GM13977 (cell line): Measurements from ENCODE around the gene RHOB.

Experiments used
- DNase-seq: peaks from one replicate; pipeline ENCODE4 v3.0.0; 2012; ENCODE audit warnings: low spot score
- in situ Hi-C: fragments of 300-500 bp; cut with MboI; formaldehyde crosslinking; loops from one replicate; pipeline ENCODE4 v1.12.0; 2022; ENCODE audit warnings: low sequenced_read_pairs, low pct_unique_long_range_greater_than_20kb, mixed read lengths, inconsistent platforms; ENCODE audit not compliant: unreplicated experiment
- TF ChIP-seq, protein P1 (sequence below): IDR thresholded peaks from 2 replicates; pipeline ENCODE4 v1.5.1; 2012; ENCODE audit warnings: mild to moderate bottlenecking, control low read depth; ENCODE audit not compliant: insufficient read depth; ENCODE audit errors: extremely low read depth, missing control alignments

RHOB gene

DNA sequence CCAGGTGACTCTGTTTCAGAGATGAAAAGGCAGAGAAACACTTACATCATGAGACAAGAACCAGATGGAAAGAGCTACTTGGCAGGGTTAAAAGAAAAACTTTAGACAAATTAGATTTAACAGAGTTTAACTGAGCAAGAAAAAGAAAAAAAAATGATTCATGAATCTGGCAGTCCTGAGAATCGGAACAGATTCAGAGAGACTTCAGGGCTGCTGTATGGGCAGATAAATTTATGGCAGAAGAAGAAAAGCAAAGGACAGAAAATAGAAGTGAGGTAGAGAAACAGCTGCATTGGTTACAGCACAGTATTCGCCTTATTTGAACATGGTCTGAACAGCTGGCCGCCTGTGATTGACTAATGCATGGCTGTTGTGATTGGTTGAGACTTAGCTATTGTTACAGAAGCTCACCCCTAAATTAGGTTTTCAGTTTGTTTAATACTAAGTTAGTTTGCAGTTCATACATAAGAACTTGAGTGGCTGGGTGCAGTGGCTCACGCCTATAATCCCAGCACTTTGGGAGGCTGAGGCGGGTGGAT lies 43.0 kb upstream of the RHOB start:
- in situ Hi-C loops, result no loop called here
- TF ChIP-seq, protein P1, sequence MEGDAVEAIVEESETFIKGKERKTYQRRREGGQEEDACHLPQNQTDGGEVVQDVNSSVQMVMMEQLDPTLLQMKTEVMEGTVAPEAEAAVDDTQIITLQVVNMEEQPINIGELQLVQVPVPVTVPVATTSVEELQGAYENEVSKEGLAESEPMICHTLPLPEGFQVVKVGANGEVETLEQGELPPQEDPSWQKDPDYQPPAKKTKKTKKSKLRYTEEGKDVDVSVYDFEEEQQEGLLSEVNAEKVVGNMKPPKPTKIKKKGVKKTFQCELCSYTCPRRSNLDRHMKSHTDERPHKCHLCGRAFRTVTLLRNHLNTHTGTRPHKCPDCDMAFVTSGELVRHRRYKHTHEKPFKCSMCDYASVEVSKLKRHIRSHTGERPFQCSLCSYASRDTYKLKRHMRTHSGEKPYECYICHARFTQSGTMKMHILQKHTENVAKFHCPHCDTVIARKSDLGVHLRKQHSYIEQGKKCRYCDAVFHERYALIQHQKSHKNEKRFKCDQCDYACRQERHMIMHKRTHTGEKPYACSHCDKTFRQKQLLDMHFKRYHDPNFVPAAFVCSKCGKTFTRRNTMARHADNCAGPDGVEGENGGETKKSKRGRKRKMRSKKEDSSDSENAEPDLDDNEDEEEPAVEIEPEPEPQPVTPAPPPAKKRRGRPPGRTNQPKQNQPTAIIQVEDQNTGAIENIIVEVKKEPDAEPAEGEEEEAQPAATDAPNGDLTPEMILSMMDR, result no peak
- DNase-seq, result no peak

DNA sequence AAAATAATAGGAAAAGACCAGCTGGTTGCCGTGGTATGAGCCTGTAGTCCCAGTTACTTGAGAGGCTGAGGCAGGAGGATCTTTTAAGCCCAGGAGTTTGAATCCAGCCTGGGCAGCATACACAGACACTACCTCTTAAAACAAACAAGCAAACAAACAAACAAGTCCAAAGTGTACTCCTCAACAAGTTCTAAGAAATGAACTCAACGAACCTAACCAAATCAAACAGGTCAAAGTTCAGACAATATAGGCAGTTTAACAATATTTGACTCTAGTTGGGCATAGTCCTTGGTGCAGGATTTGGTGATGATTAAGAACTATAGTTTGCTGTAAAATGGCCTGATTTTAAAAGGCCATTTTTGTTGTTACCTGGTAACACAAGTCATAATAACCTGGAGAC lies 41.9 kb upstream of the RHOB start:
- TF ChIP-seq, protein P1, result no peak
- DNase-seq, result no peak
- in situ Hi-C loops, result no loop called here

DNA sequence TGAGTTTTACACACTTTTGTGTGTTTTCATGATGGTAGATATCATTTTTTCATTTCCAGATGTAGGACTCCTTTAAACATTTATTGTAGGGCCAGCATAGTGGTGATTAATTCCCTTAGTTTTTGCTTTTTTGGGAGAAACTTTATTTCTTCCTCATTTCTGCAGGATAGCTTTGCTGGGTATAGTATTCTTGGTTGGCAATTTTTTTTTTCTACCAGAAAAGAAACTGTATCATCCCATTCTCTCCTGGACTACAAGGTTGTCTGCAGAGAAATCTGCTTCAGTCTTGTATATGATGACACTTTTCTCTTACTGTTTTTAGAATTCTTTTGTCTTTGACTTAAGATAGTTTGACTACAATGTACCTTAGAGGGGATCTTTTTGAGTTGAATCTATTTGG lies 37.8 kb upstream of the RHOB start:
- in situ Hi-C loops, result no loop called here
- DNase-seq, result no peak
- TF ChIP-seq, protein P1, result no peak

DNA sequence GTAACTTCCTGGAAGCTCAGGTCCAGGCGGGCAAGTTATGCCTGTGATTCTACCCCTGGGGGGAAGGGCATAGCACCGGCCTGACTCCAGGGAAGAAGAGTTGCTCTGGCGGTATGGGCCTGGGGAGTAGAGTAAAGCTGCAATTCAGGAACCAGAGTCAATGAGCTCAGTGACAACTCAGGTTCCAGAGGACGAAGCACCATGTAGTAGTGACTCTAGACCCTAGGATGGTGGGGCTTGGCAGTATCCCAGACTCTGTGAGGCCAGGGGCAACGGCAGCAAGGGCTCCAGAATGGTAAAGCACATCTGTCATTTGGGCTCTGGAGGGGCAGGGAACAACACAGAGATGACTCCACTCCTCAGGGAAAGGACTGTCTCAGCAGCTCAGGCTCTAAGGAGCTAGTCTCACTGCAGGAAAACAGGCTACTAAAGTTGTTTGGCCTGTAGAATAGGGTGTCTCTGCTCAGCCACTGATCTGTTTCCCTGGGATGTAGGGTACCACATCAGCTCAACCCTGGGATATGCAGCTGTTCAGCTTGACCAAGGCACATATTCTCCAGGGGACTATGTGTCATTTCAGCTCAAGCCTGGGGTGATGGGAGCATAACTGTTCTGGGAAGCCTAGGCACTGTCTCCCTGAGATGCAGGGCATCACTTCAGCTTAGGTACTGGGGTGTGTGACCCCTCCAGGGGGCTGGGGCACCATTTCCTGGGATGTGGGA lies 36.2 kb upstream of the RHOB start:
- no peak for DNase-seq
- TF ChIP-seq, protein P1, result no peak
- in situ Hi-C loops, result no loop called here

DNA sequence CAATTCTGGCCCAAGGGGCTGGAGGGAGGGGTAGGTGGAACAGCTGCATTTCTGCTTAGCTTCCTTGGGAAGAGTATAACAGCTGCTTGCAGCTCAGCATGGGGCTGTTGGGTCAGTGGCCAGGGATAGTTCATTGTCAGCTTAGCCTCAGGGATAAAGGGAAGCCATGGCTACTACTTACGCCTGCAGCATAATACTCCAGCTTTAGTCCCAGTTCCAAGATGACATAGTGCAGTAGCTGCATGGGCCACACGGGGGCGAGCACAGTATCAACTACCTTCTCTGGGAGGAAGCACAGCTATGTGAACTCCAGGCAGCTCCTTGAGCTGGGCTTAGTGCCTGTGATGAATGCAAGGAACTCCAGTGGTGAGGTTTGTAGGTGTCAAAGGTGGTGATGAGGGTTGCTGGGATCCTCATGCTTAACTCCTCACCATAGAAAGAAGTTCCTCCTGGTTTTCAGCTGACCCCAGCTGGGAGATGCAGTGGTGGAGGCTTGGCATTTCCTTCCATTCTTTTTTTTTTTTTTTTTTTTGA lies 35.4 kb upstream of the RHOB start:
- in situ Hi-C loops, result no loop called here
- DNase-seq, result peak; percentile 76
- TF ChIP-seq, protein P1, result peak; percentile 88

DNA sequence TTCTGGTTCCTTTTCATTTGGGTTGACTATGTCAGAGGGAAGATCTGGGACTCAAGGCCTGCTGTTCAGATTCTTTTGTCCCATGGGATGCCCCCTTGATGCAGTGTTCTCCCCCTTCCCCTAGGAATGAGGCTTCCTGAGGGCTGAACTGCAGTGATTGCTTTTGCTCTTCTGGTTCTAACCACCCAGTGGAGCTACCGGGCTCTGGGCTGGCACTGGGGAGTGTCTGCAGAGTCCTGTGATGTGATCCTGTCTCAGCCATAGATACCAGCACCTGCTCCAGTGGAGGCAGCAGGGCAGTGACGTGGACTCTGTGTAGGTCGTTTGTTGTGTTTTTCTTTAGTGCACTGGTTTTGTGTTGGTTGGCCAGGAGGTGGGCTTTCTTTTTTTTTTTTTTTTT lies 32.1 kb upstream of the RHOB start:
- in situ Hi-C loops, result no loop called here
- no peak for DNase-seq
- TF ChIP-seq, protein P1, result no peak
